ENCODE results near the gene WASL.

The WASL gene

GRCh38 chr7:123650595-123650994 is 98.2 kb downstream of the WASL start:
- CTCF ChIA-PET, result no interaction called here

DNA sequence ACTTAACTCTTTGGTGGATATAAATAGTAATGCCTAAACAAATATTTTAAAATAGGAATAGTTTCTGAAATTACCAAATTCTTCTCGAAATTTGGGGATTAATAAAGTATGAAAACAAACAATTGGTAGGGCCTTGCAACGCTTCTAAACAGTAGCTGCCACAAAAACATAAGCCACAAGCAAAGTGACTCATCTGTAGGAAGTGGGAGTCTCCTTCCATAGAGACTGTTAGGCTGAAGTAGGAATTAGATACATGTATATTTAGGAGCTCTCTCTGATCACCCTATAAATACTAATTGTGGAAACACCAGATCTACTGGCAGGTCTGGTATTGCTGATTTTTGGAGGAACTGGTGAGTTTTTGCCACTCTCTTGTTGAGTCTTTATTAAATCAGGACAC is 98.8 kb downstream of the WASL start:
- Histone ChIP-seq H3K4me1 (ENCODE audit: control extremely low read depth in 1 of 4, control insufficient read depth in 4 of 4, insufficient read depth in 4 of 4, low read length in 3 of 4) (no peaks in the 10 kb centered on the region), H3K27ac (ENCODE audit: insufficient read depth in 1 of 2, low read depth in 1 of 2, low read length in 2 of 2, poor library complexity in 1 of 2, severe bottlenecking in 2 of 2) (no peak overlapping the region), H3K36me3 (ENCODE audit: control insufficient read depth in 4 of 4, insufficient read depth in 4 of 4, low read length in 3 of 4) (no peaks in the 10 kb centered on the region), H3K4me3 (ENCODE audit: control insufficient read depth in 1 of 7, extremely low read depth in 1 of 7, insufficient read depth in 4 of 7, low read depth in 2 of 7, low read length in 6 of 7) (no peak overlapping the region), H3K9me3 (ENCODE audit: control extremely low read depth in 1 of 5, control insufficient read depth in 4 of 5, insufficient read depth in 2 of 5, low read depth in 1 of 5, low read length in 4 of 5) (no peaks in the 10 kb centered on the region), H3K27me3 (replicated peaks in 2 of 5; ENCODE audit: control insufficient read depth in 4 of 5, insufficient read depth in 5 of 5, low read length in 4 of 5) (peaks cover 0 to 3% (median 0%) of the 10 kb centered on the region in 5 experiments)
- CTCF ChIA-PET, result no interaction called here
- no peak for DNase-seq
- 100% methylated on average over 1 of the region's 2 CpGs for WGBS (ENCODE audit: insufficient coverage)
- POLR2A ChIA-PET, result no interaction called here

More at GRCh38 chr7:123650595-123650994, 98.2 kb downstream of the WASL start:
- no peaks in the 10 kb centered on the region for H3K9me3 ChIP-seq (ENCODE audit: control extremely low read depth in 1 of 5, control insufficient read depth in 4 of 5, insufficient read depth in 2 of 5, low read depth in 1 of 5, low read length in 4 of 5)
- DNase-seq, result no peak
- H3K27me3 ChIP-seq (replicated peaks in 2 of 5; ENCODE audit: control insufficient read depth in 4 of 5, insufficient read depth in 5 of 5, low read length in 4 of 5), result peaks cover 0 to 2% (median 0%) of the 10 kb centered on the region in 5 experiments
- no peaks in the 10 kb centered on the region for H3K4me1 ChIP-seq (ENCODE audit: control extremely low read depth in 1 of 4, control insufficient read depth in 4 of 4, insufficient read depth in 4 of 4, low read length in 3 of 4)
- POLR2A ChIA-PET, result no interaction called here
- WGBS (ENCODE audit: insufficient coverage), result no CpG with 5 or more reads among the region's 2 CpGs
- no peaks in the 10 kb centered on the region for H3K36me3 ChIP-seq (ENCODE audit: control insufficient read depth in 4 of 4, insufficient read depth in 4 of 4, low read length in 3 of 4)
- H3K4me3 ChIP-seq (ENCODE audit: control insufficient read depth in 1 of 7, extremely low read depth in 1 of 7, insufficient read depth in 4 of 7, low read depth in 2 of 7, low read length in 6 of 7), result no peak overlapping the region
- H3K27ac ChIP-seq (ENCODE audit: insufficient read depth in 1 of 2, low read depth in 1 of 2, low read length in 2 of 2, poor library complexity in 1 of 2, severe bottlenecking in 2 of 2), result no peak overlapping the region

- H3K36me3 ChIP-seq (ENCODE audit: control insufficient read depth in 4 of 4, insufficient read depth in 4 of 4, low read length in 3 of 4), result no peaks in the 10 kb centered on the region
- DNase-seq, result no peak
- H3K27me3 ChIP-seq (replicated peaks in 2 of 5; ENCODE audit: control insufficient read depth in 4 of 5, insufficient read depth in 5 of 5, low read length in 4 of 5), result peaks cover 0 to 8% (median 4%) of the 10 kb centered on the region in 5 experiments
- no peaks in the 10 kb centered on the region for H3K4me1 ChIP-seq (ENCODE audit: control extremely low read depth in 1 of 4, control insufficient read depth in 4 of 4, insufficient read depth in 4 of 4, low read length in 3 of 4)
- WGBS (ENCODE audit: insufficient coverage), result 98% methylated on average over 4 of the region's 7 CpGs
- CTCF ChIA-PET, result no interaction called here
- POLR2A ChIA-PET, result no interaction called here
- no peak overlapping the region for H3K4me3 ChIP-seq (ENCODE audit: control insufficient read depth in 1 of 7, extremely low read depth in 1 of 7, insufficient read depth in 4 of 7, low read depth in 2 of 7, low read length in 6 of 7)
- H3K9me3 ChIP-seq (ENCODE audit: control extremely low read depth in 1 of 5, control insufficient read depth in 4 of 5, insufficient read depth in 2 of 5, low read depth in 1 of 5, low read length in 4 of 5), result no peaks in the 10 kb centered on the region
- no peak overlapping the region for H3K27ac ChIP-seq (ENCODE audit: insufficient read depth in 1 of 2, low read depth in 1 of 2, low read length in 2 of 2, poor library complexity in 1 of 2, severe bottlenecking in 2 of 2)
These were observed 101.6 kb downstream of the WASL start for GRCh38 chr7:123647106-123647730.

GRCh38 chr7:123645516-123645915 is 103.3 kb downstream of the WASL start:
- Histone ChIP-seq H3K9me3 (ENCODE audit: control extremely low read depth in 1 of 5, control insufficient read depth in 4 of 5, insufficient read depth in 2 of 5, low read depth in 1 of 5, low read length in 4 of 5) (no peaks in the 10 kb centered on the region), H3K4me3 (ENCODE audit: control insufficient read depth in 1 of 7, extremely low read depth in 1 of 7, insufficient read depth in 4 of 7, low read depth in 2 of 7, low read length in 6 of 7) (no peak overlapping the region), H3K36me3 (ENCODE audit: control insufficient read depth in 4 of 4, insufficient read depth in 4 of 4, low read length in 3 of 4) (no peaks in the 10 kb centered on the region), H3K27me3 (replicated peaks in 2 of 5; ENCODE audit: control insufficient read depth in 4 of 5, insufficient read depth in 5 of 5, low read length in 4 of 5) (peaks cover 0 to 8% (median 4%) of the 10 kb centered on the region in 5 experiments), H3K4me1 (ENCODE audit: control extremely low read depth in 1 of 4, control insufficient read depth in 4 of 4, insufficient read depth in 4 of 4, low read length in 3 of 4) (no peaks in the 10 kb centered on the region), H3K27ac (ENCODE audit: insufficient read depth in 1 of 2, low read depth in 1 of 2, low read length in 2 of 2, poor library complexity in 1 of 2, severe bottlenecking in 2 of 2) (no peak overlapping the region)
- no peak for DNase-seq
- ChIA-PET POLR2A (no interaction called here), CTCF (no interaction called here)
- 67% methylated on average over 1 of the region's 3 CpGs for WGBS (ENCODE audit: insufficient coverage)

GRCh38 chr7:123643495-123644441 is 105.0 kb downstream of the WASL start:
- H3K4me1 ChIP-seq (ENCODE audit: control extremely low read depth in 1 of 4, control insufficient read depth in 4 of 4, insufficient read depth in 4 of 4, low read length in 3 of 4), result no peaks in the 10 kb centered on the region
- no peaks in the 10 kb centered on the region for H3K9me3 ChIP-seq (ENCODE audit: control extremely low read depth in 1 of 5, control insufficient read depth in 4 of 5, insufficient read depth in 2 of 5, low read depth in 1 of 5, low read length in 4 of 5)
- POLR2A ChIA-PET, result interaction anchor here (0.6 kb wide), 1 partner anchor 301 kb away, joined by 3 read pairs; no protein-coding TSS in a partner anchor
- H3K27ac ChIP-seq (ENCODE audit: insufficient read depth in 1 of 2, low read depth in 1 of 2, low read length in 2 of 2, poor library complexity in 1 of 2, severe bottlenecking in 2 of 2), result no peak overlapping the region
- peaks cover 0 to 7% (median 4%) of the 10 kb centered on the region in 5 experiments for H3K27me3 ChIP-seq (replicated peaks in 2 of 5; ENCODE audit: control insufficient read depth in 4 of 5, insufficient read depth in 5 of 5, low read length in 4 of 5)
- 11% methylated on average over 1 of the region's 6 CpGs for WGBS (ENCODE audit: insufficient coverage)
- H3K36me3 ChIP-seq (ENCODE audit: control insufficient read depth in 4 of 4, insufficient read depth in 4 of 4, low read length in 3 of 4), result no peaks in the 10 kb centered on the region
- peak in 2 of 3 donors; percentile 13 to 20 for DNase-seq
- CTCF ChIA-PET, result no interaction called here
- H3K4me3 ChIP-seq (ENCODE audit: control insufficient read depth in 1 of 7, extremely low read depth in 1 of 7, insufficient read depth in 4 of 7, low read depth in 2 of 7, low read length in 6 of 7), result no peak overlapping the region

GRCh38 chr7:123641901-123642300 is 106.9 kb downstream of the WASL start:
- CTCF ChIA-PET, result no interaction called here
- peaks cover 0 to 11% (median 6%) of the 10 kb centered on the region in 5 experiments for H3K27me3 ChIP-seq (replicated peaks in 2 of 5; ENCODE audit: control insufficient read depth in 4 of 5, insufficient read depth in 5 of 5, low read length in 4 of 5)
- no peaks in the 10 kb centered on the region for H3K36me3 ChIP-seq (ENCODE audit: control insufficient read depth in 4 of 4, insufficient read depth in 4 of 4, low read length in 3 of 4)
- 95% methylated on average over 4 of the region's 5 CpGs for WGBS (ENCODE audit: insufficient coverage)
- no peak overlapping the region for H3K27ac ChIP-seq (ENCODE audit: insufficient read depth in 1 of 2, low read depth in 1 of 2, low read length in 2 of 2, poor library complexity in 1 of 2, severe bottlenecking in 2 of 2)
- H3K4me1 ChIP-seq (ENCODE audit: control extremely low read depth in 1 of 4, control insufficient read depth in 4 of 4, insufficient read depth in 4 of 4, low read length in 3 of 4), result no peaks in the 10 kb centered on the region
- no peak for DNase-seq
- no peaks in the 10 kb centered on the region for H3K9me3 ChIP-seq (ENCODE audit: control extremely low read depth in 1 of 5, control insufficient read depth in 4 of 5, insufficient read depth in 2 of 5, low read depth in 1 of 5, low read length in 4 of 5)
- POLR2A ChIA-PET, result no interaction called here
- no peak overlapping the region for H3K4me3 ChIP-seq (ENCODE audit: control insufficient read depth in 1 of 7, extremely low read depth in 1 of 7, insufficient read depth in 4 of 7, low read depth in 2 of 7, low read length in 6 of 7)

DNA sequence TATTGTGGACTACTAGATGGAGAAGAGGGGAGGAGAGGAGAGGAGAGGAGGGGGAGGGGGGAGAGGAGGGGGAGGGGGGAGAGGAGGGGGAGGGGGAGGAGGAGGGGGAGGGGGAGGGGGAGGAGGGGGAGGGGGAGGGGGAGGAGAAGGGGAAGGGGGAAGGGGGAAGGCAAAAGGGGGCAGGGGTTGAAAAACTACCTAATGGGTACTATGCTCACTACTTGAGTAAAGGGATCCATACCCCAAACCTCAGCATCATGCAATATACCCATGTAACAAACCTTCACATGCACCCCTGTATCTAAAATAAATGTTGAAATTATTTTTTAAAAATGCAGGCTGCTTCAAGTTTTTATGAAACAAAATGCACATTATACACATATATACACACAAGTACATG is 108.2 kb downstream of the WASL start:
- ChIA-PET CTCF (no interaction called here), POLR2A (no interaction called here)
- peaks cover 0 to 11% (median 4%) of the 10 kb centered on the region in 5 experiments for H3K27me3 ChIP-seq (replicated peaks in 2 of 5; ENCODE audit: control insufficient read depth in 4 of 5, insufficient read depth in 5 of 5, low read length in 4 of 5)
- H3K27ac ChIP-seq (ENCODE audit: insufficient read depth in 1 of 2, low read depth in 1 of 2, low read length in 2 of 2, poor library complexity in 1 of 2, severe bottlenecking in 2 of 2), result no peak overlapping the region
- no peak for DNase-seq
- H3K9me3 ChIP-seq (ENCODE audit: control extremely low read depth in 1 of 5, control insufficient read depth in 4 of 5, insufficient read depth in 2 of 5, low read depth in 1 of 5, low read length in 4 of 5), result no peaks in the 10 kb centered on the region
- H3K4me3 ChIP-seq (ENCODE audit: control insufficient read depth in 1 of 7, extremely low read depth in 1 of 7, insufficient read depth in 4 of 7, low read depth in 2 of 7, low read length in 6 of 7), result no peak overlapping the region
- H3K36me3 ChIP-seq (ENCODE audit: control insufficient read depth in 4 of 4, insufficient read depth in 4 of 4, low read length in 3 of 4), result no peaks in the 10 kb centered on the region
- no peaks in the 10 kb centered on the region for H3K4me1 ChIP-seq (ENCODE audit: control extremely low read depth in 1 of 4, control insufficient read depth in 4 of 4, insufficient read depth in 4 of 4, low read length in 3 of 4)
